ENCODE measurements around the gene SMIM13.

The SMIM13 gene

DNA sequence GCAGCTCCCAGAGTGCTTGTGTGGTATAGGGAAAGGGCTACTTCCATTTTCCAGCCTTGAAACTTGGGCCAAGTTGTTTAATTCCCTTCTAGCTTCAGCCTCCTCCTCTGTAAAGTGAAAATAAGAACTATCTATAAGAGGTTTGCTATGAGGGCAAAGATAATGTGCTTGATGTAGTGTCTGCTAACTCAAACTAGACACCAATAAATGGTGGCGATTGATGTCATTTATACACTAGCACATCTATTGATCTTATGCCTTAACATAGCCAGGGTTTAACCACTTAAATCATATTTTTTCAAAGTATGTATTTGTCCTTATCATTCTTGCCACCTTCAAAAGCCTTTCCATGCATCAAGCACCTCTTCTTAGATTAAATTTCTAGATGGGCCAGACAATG lies 83.6 kb downstream of the SMIM13 start:
- TF ChIP-seq NFIC (IDR thresholded peaks at IDR 0.05), result no peak
- no peak for TF ChIP-seq ZBTB7A (IDR thresholded peaks at IDR 0.05; ENCODE audit: low read depth)
- TF ChIP-seq, protein P1, sequence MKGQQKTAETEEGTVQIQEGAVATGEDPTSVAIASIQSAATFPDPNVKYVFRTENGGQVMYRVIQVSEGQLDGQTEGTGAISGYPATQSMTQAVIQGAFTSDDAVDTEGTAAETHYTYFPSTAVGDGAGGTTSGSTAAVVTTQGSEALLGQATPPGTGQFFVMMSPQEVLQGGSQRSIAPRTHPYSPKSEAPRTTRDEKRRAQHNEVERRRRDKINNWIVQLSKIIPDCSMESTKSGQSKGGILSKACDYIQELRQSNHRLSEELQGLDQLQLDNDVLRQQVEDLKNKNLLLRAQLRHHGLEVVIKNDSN (IDR thresholded peaks at IDR 0.05), result no peak
- no peak for TF ChIP-seq EGR1 (IDR thresholded peaks at IDR 0.05)

DNA sequence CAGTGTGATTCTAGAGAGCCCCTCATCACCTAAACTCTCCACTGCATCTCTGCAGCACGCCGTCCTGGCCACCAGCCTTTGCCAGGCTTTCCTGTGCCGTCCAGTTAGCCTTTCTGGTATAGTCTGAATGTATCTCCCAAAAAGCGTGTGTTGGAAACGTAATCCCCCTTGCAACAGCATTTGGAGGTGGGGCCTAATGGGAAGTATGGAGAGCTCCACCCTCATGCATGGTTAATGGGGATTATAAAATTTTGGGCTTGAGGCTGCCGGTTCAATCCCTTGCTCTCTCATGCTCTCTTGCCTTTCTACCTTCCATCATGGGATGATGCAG lies 85.4 kb downstream of the SMIM13 start:
- TF ChIP-seq TAF1 (IDR thresholded peaks at IDR 0.05; ENCODE audit: low read depth), result no peak
- no peak for TF ChIP-seq YY1 (IDR thresholded peaks at IDR 0.05; ENCODE audit: low read depth)
- TF ChIP-seq ZBTB7A (IDR thresholded peaks at IDR 0.05; ENCODE audit: low read depth), result no peak
- TF ChIP-seq TCF12 (IDR thresholded peaks at IDR 0.05; ENCODE audit: low read depth), result no peak
- no peak for TF ChIP-seq CEBPB (IDR thresholded peaks at IDR 0.05)
- no peak for TF ChIP-seq CREB1 (IDR thresholded peaks at IDR 0.05; ENCODE audit: low read depth)

DNA sequence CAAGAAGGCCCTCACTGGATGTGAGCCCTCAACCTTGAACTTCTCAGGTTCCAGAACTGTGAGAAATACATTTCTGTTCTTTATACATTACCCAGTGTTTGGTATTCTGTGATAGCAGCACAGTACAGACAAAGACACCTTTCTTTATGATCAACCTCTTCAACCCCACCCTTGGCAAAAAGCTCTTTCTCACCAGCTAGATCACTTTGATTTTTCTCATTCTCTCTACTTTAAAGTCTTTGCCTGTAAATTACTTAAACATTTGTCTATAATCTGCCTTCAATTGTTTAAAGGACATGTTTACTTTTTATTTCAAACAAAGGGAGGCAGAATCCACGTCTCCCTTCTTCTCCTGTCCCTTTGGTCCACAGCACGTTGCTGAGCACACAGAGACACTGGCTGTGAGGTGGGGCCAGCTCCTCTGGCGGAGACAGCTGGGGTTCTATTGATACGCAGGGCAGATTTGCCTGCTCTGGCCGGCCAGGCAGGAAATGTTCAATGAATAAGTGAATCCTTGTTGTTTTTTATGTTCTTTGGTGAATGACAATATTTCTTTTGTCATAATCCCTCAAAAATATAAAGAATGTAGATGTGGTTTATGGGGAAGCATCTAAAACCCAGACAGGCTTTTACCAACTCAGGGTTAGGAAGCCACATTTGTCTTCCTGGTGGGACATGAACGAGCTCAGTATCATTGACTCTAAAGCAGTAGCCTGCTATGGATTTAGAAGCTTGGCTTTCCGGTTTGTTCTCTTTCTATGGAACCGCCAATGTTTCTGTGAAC lies 86.0 kb downstream of the SMIM13 start:
- no peak for TF ChIP-seq ZBTB7A (IDR thresholded peaks at IDR 0.05; ENCODE audit: low read depth)
- TF ChIP-seq, protein P2, sequence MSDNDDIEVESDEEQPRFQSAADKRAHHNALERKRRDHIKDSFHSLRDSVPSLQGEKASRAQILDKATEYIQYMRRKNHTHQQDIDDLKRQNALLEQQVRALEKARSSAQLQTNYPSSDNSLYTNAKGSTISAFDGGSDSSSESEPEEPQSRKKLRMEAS (IDR thresholded peaks at IDR 0.05), result no peak
- no peak for TF ChIP-seq NFIC (IDR thresholded peaks at IDR 0.05)
- TF ChIP-seq CEBPB (IDR thresholded peaks at IDR 0.05), result no peak
- TF ChIP-seq, protein P3, sequence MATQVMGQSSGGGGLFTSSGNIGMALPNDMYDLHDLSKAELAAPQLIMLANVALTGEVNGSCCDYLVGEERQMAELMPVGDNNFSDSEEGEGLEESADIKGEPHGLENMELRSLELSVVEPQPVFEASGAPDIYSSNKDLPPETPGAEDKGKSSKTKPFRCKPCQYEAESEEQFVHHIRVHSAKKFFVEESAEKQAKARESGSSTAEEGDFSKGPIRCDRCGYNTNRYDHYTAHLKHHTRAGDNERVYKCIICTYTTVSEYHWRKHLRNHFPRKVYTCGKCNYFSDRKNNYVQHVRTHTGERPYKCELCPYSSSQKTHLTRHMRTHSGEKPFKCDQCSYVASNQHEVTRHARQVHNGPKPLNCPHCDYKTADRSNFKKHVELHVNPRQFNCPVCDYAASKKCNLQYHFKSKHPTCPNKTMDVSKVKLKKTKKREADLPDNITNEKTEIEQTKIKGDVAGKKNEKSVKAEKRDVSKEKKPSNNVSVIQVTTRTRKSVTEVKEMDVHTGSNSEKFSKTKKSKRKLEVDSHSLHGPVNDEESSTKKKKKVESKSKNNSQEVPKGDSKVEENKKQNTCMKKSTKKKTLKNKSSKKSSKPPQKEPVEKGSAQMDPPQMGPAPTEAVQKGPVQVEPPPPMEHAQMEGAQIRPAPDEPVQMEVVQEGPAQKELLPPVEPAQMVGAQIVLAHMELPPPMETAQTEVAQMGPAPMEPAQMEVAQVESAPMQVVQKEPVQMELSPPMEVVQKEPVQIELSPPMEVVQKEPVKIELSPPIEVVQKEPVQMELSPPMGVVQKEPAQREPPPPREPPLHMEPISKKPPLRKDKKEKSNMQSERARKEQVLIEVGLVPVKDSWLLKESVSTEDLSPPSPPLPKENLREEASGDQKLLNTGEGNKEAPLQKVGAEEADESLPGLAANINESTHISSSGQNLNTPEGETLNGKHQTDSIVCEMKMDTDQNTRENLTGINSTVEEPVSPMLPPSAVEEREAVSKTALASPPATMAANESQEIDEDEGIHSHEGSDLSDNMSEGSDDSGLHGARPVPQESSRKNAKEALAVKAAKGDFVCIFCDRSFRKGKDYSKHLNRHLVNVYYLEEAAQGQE (IDR thresholded peaks at IDR 0.05; ENCODE audit: low read depth), result no peak
- TF ChIP-seq, protein P1 (IDR thresholded peaks at IDR 0.05), result no peak
- no peak for TF ChIP-seq EP300 (IDR thresholded peaks at IDR 0.05; ENCODE audit: borderline replicate concordance)
- no peak for TF ChIP-seq RAD21 (IDR thresholded peaks at IDR 0.05; ENCODE audit: low read depth)
- no peak for TF ChIP-seq CREB1 (IDR thresholded peaks at IDR 0.05; ENCODE audit: low read depth)
- TF ChIP-seq TCF12 (IDR thresholded peaks at IDR 0.05; ENCODE audit: low read depth), result no peak

DNA sequence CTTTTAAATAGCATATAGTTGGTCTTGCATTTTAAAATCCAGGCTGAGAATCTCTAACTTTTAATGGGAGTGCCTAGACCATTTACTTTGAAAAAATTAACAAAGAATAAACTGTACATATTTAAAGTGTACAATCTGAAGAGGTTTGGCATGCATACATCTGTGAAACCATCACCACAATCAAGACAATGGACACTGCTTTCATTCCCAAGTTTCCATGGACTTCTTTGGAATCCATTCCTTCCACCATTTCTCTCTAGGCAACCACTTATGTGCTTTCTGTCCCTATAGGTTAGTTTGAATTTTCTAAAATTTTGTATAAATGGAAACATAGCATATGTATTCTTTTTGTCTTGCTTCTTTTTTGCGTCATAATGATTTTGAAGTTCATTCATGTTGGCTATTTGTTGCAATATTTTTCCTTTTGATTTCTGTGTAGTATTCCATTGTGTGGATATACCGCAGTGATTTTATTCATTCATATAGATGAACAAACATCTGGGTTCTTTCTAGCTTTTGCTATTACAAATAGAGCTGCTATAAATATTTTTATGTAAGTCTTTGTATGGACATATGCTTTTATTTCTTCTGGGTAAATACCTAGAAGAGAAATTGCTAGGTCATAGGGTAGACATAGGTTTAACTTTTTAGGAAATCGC lies 88.0 kb downstream of the SMIM13 start:
- no peak for TF ChIP-seq FOXM1 (IDR thresholded peaks at IDR 0.05; ENCODE audit: borderline replicate concordance, low read depth)

DNA sequence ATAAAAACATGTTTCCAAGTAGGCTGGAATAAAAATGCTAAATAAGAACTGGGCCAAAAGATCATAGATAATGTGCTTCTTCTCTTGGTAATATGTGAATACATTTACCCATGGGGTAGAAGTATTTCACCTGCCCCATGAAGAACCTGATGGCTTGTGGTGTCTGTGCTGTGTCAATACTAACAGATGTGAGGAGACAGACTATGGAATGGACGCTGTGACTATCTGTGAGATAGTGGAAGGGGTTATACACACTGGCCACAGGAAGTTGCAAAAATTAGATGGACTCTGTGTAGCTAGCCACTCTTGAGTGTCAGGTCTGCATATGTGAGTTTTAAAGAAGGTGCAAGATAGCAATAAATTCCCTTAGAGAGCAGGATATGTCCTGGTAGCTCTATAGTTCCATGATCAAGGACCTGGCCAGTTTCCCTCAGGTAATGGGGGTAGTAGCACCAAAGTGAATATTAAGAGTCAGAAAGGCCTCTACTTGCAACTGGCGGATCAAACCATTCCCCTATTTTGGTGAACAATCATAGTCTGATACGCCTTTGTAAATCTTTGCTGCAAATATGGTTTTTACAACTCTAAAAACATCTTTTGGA lies 90.2 kb downstream of the SMIM13 start:
- TF ChIP-seq FOXM1 (IDR thresholded peaks at IDR 0.05; ENCODE audit: borderline replicate concordance, low read depth) (no peak), EP300 (IDR thresholded peaks at IDR 0.05; ENCODE audit: borderline replicate concordance) (no peak), CEBPB (IDR thresholded peaks at IDR 0.05) (no peak), CREB1 (IDR thresholded peaks at IDR 0.05; ENCODE audit: low read depth) (no peak), TCF12 (IDR thresholded peaks at IDR 0.05; ENCODE audit: low read depth) (no peak), NFIC (IDR thresholded peaks at IDR 0.05) (no peak), RAD21 (IDR thresholded peaks at IDR 0.05; ENCODE audit: low read depth) (no peak), TEAD4 (IDR thresholded peaks at IDR 0.05) (no peak), EGR1 (IDR thresholded peaks at IDR 0.05) (no peak), ZBTB7A (IDR thresholded peaks at IDR 0.05; ENCODE audit: low read depth) (no peak), TAF1 (IDR thresholded peaks at IDR 0.05; ENCODE audit: low read depth) (no peak), YY1 (IDR thresholded peaks at IDR 0.05; ENCODE audit: low read depth) (no peak)
- TF ChIP-seq, protein P2 (IDR thresholded peaks at IDR 0.05), result no peak
- TF ChIP-seq, protein P1 (IDR thresholded peaks at IDR 0.05), result no peak
- TF ChIP-seq, protein P3 (IDR thresholded peaks at IDR 0.05; ENCODE audit: low read depth), result no peak

Measured in Ishikawa (cell line).